Measurements from ENCODE around the gene IGFLR1. TPM values are rescaled to one million over a fixed set of nuclear protein-coding genes. Genes with fewer than 3 reads are reported as not detected.

Gene IGFLR1
- total and polyA plus RNA-seq, 2 of the 8 experiments (the other 6 are each of a cell fraction or from before 2014, with no cell fraction given): 8.4 to 28.9 TPM

DNA sequence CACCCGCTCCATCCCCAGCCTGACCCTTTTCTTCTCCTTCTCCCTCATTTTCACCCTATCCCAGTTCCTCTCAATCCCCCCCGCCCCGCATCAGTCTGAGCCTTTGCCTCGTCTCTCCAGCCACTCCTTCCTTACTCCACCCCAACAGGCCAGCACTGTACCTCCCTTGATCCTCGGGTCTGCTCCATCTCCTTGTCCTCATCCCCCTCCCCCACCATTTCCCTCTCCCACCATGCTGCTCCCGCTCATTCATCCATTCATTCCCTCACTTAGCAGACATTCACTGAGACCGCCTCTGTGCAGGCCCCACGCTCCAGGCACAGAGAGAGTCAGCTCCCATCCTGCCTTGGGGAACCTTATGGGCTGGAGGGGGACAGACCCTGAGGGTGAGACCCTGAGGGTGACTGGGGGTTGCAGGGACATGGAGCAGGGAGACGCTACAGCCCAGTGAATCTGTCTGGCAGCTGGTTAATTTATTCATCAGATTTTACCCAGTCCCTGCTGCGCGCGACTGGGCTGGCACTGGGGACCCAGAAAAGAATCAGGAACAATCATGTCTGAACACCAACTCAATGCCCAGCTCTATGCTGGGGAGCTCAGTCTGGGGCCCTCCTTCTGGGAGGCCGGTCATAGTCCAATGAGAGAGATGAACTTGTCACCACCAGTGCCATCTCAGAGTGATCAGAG is 34.0 kb upstream of the IGFLR1 start:
- H2BK20ac ChIP-seq (ENCODE audit: low read length): 0 out of 2 replicates have a peak overlapping the region, but pooled peaks have one; percentile 23
- WGBS, 2 experiments (ENCODE audit: extremely low coverage in 1 of 2, insufficient coverage in 1 of 2, insufficient read length in 1 of 2, insufficient replicate concordance in 2 of 2, low coverage in 1 of 2, low lambda C conversion rate in 2 of 2, missing lambda C conversion rate in 1 of 2): 53% methylated on average over 12 of the region's 13 CpGs; no CpG with 5 or more reads in 1 of the 2 experiments
- H3K36me3 ChIP-seq (ENCODE audit: control insufficient read depth in 2 of 4, insufficient read depth in 4 of 4, low read length in 3 of 4): no peaks in the 10 kb centered on the region
- no peaks in the 10 kb centered on the region for H3K79me2 ChIP-seq (ENCODE audit: control insufficient read depth in 1 of 2, insufficient read depth in 2 of 2, low read length in 2 of 2)
- H2AFZ ChIP-seq (ENCODE audit: low read length): no peak overlapping the region
- no peak overlapping the region for H4K91ac ChIP-seq (replicated peaks; ENCODE audit: insufficient read length, low read length)
- H3K4me3 ChIP-seq (ENCODE audit: extremely low read depth in 1 of 4, insufficient read depth in 2 of 4, low read depth in 3 of 4, low read length in 4 of 4): peak overlapping the region; percentile 34 to 83 (median 68)
- no peak overlapping the region for H2BK120ac ChIP-seq (replicated peaks; ENCODE audit: low read depth, low read length)
- peak; percentile 78; the same call in 1 of the 2 replicates for TF ChIP-seq KDM1A (IDR thresholded peaks at IDR 0.05; ENCODE audit: borderline replicate concordance, low read length)
- TF ChIP-seq, protein P1, sequence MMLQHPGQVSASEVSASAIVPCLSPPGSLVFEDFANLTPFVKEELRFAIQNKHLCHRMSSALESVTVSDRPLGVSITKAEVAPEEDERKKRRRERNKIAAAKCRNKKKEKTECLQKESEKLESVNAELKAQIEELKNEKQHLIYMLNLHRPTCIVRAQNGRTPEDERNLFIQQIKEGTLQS (IDR thresholded peaks at IDR 0.05; ENCODE audit: insufficient read depth, low read depth, low read length): no peak
- H3K4me2 ChIP-seq (ENCODE audit: insufficient read depth in 1 of 2, low read depth in 2 of 2, low read length in 2 of 2): peak overlapping the region; percentile 63 to 82
- no peak overlapping the region for H3K14ac ChIP-seq (ENCODE audit: insufficient read length)
- H3K56ac ChIP-seq (replicated peaks; ENCODE audit: insufficient read length, low read depth, low read length): no peak overlapping the region
- H4K20me1 ChIP-seq (replicated peaks in 1 of 2; ENCODE audit: control insufficient read depth in 1 of 2, insufficient read depth in 2 of 2, low read length in 2 of 2): peaks cover 0 to 1% of the 10 kb centered on the region in 2 experiments
- H2BK15ac ChIP-seq (ENCODE audit: low read length): peak overlapping the region; percentile 96; the same call in 1 of the 2 replicates
- H3K4ac ChIP-seq (replicated peaks; ENCODE audit: insufficient read length, low read depth, low read length): peak overlapping the region; percentile 19
- no peak overlapping the region for H3K9ac ChIP-seq (replicated peaks in 1 of 4; ENCODE audit: extremely low read depth in 1 of 4, low read depth in 3 of 4, low read length in 3 of 4)
- H4K8ac ChIP-seq (ENCODE audit: extremely low read depth, insufficient read depth, low read length): no peak overlapping the region
- H3K27ac ChIP-seq (ENCODE audit: low read depth, low read length): no peak overlapping the region
- POLR2A ChIA-PET (ENCODE audit: partially characterized antibody): interaction anchor here (0.6 to 3.1 kb wide), 6 partner anchors 8 to 109 kb away, joined by 3 to 11 read pairs (median 4); partner anchors contain the start of genes LIN37, PSENEN and U2AF1L4
- H3K9me3 ChIP-seq (ENCODE audit: insufficient read depth in 2 of 2, low read depth in 1 of 2, low read length in 1 of 2): no peaks in the 10 kb centered on the region
- H3K79me1 ChIP-seq (ENCODE audit: low read depth, low read length): no peaks in the 10 kb centered on the region; the same call in 1 of the 2 replicates
- peaks cover 0 to 22% (median 17%) of the 10 kb centered on the region in 4 experiments; a peak in 6 of 7 replicates for H3K4me1 ChIP-seq (replicated peaks in 1 of 4; ENCODE audit: control insufficient read depth in 3 of 4, insufficient read depth in 4 of 4, low read length in 3 of 4)
- no peak overlapping the region; the same call in 1 of the 2 replicates for H3K18ac ChIP-seq (ENCODE audit: extremely low read depth, low read length)
- peak overlapping the region; percentile 0; the same call in 1 of the 2 replicates for H2BK12ac ChIP-seq (ENCODE audit: low read depth, low read length)
- peaks cover 4% of the 10 kb centered on the region; the same call in 1 of the 2 replicates for H3K23me2 ChIP-seq (ENCODE audit: low read depth, low read length)
- H4K5ac ChIP-seq (ENCODE audit: insufficient read length, low read depth, low read length): no peak overlapping the region
- no peak overlapping the region for H3K23ac ChIP-seq (ENCODE audit: insufficient read length)
- H2BK5ac ChIP-seq (ENCODE audit: low read depth, low read length): 0 out of 2 replicates have a peak overlapping the region, but pooled peaks have one; percentile 55
- DNase-seq (ENCODE audit: low read depth in 1 of 2, low spot score in 2 of 2) (no peak), FAIRE-seq (no peak)
- H2AK5ac ChIP-seq (ENCODE audit: low read depth, low read length): no peak overlapping the region
- CTCF ChIA-PET (ENCODE audit: partially characterized antibody): interaction anchor here (0.9 to 1.5 kb wide), 4 partner anchors 9 to 32 kb away, joined by 3 to 4 read pairs (median 3); partner anchors contain the start of gene HSPB6
- peaks cover 0 to 9% (median 7%) of the 10 kb centered on the region in 4 experiments; a peak in 3 of 7 replicates for H3K27me3 ChIP-seq (replicated peaks in 1 of 4; ENCODE audit: control insufficient read depth in 3 of 4, extremely low read depth in 1 of 4, insufficient read depth in 3 of 4, low read length in 3 of 4)

Data from H1 (cell line).